H4 (cell line): ENCODE results near the gene ASH1L. TPM values are rescaled to one million over a fixed set of nuclear protein-coding genes. Genes with fewer than 3 reads are reported as not detected.

Experiments
- DNase-seq: peaks from one replicate; pipeline ENCODE4 v3.0.0-alpha.2; 2015; ENCODE audit warnings: low spot score
- total RNA-seq: library from RNA; depleted of rRNA; stranded (reverse); fragments of >200 nt; shearing (Covaris generic); gene quantifications from 2 replicates; pipeline ENCODE4 v1.2.3, GENCODE V29; 2014

ASH1L gene
- total RNA-seq, 1 experiment from 2014 or later, result 11.8 TPM

DNA sequence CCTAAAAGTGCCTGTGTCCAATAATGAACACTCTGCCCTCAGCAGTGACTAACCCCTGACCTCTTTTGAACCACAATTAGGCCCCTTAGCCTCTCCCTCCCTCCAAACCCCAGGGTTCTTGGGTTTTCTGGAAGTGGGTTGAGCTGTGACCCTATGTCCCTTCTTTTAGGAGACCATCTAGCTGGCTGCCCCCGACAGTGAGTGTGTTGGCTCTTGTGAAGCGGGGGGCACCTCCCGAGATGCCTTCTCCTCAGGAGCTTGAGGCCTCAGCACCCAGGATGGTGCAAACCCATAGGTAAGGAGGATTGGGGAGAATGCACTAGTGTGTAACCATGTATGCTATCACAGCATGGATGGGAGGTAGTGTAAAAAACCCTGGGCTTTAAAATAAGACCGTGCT, 234.6 kb downstream of the ASH1L start:
- DNase-seq, result no peak

- DNase-seq, result no peak
Measured at GRCh38 chr1:155326631-155327037, 236.0 kb downstream of the ASH1L start.

DNA sequence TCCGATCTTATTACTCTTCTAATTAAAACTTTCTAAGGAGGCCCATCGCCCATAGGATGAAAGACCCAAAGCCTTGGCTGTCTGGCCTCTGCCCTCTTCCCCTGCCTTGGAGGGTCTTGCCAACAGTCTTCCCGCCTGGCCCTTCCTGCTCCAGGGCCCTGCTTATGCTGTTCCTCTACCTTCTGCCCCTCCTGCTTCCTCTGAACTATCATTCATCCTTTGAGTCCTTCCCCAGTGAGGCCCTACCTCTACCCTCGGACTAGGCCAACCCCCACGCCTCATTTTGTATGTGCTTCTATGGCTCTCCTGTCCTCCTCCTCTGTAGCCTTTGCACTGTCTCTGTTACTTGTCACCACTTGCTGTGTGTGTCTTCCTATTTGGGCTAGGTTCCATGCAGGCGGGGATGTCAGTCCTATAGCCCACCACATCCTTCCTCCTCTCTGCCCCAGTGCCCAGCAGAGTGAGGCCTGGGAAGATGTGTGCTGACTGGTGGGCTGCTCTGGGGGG, 236.5 kb downstream of the ASH1L start:
- no peak for DNase-seq

GRCh38 chr1:155325603-155325893, 237.1 kb downstream of the ASH1L start:
- DNase-seq, result no peak

DNA sequence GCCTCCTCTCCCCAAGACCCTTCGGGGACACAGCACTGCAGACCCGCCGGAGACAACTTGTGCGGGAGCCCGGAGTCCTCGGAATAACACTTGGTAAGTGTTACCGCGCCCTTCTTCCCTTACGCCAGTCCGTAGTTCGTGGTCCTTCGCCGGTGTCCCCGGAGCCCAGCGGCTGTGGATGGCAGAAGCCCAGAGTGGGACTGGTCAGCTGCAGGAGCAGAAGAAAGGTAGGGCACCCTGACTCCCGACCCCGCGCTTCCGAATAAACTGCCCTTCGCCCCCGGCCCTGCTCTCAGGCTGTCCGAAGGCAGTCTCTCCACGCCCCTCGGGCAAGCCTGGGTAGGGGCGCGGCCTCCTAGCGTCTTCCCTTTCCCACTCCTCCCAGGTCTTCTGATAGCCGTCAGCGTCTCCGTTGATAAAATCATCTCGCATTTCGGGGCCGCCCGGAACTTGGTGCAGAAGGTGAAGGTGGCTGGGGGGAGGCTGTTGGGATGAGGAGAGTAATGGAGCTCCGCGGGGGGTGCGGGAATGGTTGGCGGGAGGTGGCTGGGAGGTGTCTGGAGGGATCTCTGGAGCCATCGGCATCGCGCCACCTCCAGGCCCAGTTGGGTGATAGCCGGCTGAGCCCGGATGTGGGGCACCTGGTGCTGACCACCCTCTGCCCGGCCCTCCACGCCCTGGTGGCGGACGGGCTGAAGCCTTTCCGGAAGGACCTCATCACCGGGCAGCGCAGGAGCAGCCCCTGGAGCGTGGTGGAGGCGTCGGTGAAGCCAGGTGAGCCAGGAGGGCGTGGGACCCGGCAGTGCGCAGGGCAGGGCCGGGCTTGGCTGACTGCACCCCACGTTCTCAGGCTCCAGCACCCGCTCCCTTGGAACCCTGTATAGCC, 237.6 kb downstream of the ASH1L start:
- DNase-seq, result peak; percentile 58

DNA sequence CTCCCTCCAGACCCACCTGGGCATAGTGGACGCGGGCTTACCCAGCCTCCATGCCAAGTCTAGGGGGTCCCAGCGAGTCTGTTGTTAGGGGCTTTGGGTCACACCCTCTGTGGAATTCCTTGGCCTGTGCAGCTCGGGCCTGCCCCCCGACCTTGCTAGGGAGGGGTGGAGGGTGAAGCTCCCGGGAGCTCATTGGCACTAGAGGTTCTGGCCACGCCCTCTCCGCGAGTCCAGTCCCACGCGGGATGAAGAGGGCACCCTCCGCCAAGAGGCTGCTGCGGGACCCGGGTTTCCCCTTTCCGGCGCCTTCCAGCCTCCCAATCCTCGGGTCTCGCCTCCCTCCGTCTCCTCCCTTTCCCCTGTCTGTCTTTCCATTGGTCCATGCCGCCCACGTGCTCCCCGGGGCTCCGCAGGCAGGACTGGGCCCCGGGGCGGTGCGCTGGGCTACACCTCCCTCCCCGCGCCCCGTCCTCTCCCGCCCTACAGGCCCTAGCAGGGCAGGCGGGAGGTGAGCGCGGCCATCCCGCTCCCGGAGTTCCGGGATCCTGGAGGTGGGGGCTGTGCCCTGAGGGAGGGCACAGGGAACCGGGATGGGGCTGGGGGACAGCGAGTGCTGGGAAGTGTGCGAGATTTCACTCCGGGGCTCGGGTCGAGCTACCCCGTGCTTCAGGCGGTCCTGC, 238.4 kb downstream of the ASH1L start:
- peak; percentile 97 for DNase-seq

DNA sequence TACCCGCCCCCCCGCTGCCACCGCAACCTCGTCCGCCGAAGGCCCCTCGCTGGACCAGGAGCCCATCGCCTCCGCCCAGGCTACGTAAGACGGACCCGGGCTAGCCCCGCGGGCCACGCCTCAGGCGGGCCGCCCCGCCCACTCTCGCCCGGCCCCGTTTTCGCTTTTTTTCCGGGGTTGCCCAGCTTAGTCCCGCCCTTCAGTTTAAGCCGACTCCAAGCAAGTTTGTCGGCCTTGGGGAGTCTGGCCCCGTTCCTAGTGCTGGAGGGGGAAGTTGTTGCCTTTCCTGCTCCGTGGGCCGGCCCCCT, 238.9 kb downstream of the ASH1L start:
- peak; percentile 85 for DNase-seq

GRCh38 chr1:155322953-155323728, 239.5 kb downstream of the ASH1L start:
- peak; percentile 94 for DNase-seq

GRCh38 chr1:155322571-155322952, 240.0 kb downstream of the ASH1L start:
- DNase-seq, result no peak

GRCh38 chr1:155321639-155322503, 240.7 kb downstream of the ASH1L start:
- DNase-seq, result no peak

GRCh38 chr1:155320661-155321617, 241.7 kb downstream of the ASH1L start, which contains the start of gene RUSC1:
TSS of gene RUSC1 (plus strand) at chr1:155320894. CDS start at chr1:155321774, 880 bp downstream.
- no peak for DNase-seq

- DNase-seq, result no peak
Measured at GRCh38 chr1:155320252-155320651, 242.4 kb downstream of the ASH1L start.

DNA sequence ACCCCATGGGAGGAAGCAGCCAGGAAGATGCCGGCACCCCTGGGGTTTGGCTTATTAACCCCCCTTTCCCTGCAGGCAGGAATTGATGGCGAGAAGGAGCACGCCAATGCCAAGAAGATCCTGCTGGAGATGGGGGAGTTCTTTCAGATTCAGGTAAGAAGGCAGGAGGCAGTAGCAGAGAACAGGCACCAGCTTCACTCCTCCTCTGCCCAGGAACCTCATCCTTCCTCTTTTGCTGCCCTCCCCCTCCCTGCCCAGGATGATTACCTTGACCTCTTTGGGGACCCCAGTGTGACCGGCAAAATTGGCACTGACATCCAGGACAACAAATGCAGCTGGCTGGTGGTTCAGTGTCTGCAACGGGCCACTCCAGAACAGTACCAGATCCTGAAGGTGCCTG, 243.1 kb downstream of the ASH1L start:
- no peak for DNase-seq

- DNase-seq, result no peak
Measured at GRCh38 chr1:155318082-155318481, 244.5 kb downstream of the ASH1L start.

GRCh38 chr1:155316922-155317321, 245.7 kb downstream of the ASH1L start:
- DNase-seq, result no peak

DNA sequence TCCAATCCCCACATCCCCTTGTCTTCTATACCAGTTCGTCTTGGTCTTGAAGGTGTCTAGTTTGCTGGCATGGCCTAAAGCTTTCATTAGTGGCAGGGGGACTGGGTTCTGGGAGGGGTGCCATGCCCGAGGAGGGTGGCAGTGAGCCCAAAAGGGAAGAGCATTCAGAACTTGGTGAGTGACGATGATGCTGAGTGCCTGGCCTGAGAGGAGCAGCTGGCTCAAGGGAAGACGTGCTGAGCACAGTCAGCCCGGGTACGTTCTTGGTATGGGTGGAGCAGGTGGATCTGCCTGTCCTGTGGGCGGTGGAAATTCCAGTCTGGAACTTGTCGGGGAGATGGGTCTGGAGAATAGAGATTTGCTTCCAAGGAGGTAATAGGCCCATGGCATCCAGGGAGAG, 249.3 kb downstream of the ASH1L start:
- DNase-seq, result no peak

DNA sequence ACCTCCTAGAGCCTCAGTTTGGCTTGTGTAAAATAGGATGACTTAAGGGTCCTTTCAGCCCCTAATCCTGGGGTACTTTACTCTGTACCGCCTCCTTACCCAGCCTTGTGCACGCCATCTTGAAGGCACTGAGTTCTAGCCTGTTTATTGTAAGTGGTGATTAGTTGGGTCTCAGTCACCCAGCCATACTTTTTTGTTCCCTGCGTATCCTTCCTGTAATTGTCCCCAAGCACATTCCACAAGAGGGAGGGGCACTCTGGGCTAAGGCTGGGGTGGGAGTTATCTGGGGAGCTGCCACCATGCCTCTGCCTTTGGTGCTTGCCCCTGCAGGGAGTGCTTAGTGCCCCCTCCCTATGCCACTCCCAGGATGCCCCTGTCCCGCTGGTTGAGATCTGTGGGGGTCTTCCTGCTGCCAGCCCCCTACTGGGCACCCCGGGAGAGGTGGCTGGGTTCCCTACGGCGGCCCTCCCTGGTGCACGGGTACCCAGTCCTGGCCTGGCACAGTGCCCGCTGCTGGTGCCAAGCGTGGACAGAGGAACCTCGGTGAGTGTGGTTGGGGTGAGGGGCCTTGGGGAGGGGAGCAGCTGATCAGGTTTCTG, 253.1 kb downstream of the ASH1L start:
- no peak for DNase-seq

- DNase-seq, result peak; percentile 100
Measured at GRCh38 chr1:155308493-155309422, 253.8 kb downstream of the ASH1L start, which contains the start of gene FDPS. TSS of gene FDPS (plus strand) at chr1:155308866. CDS start at chr1:155309790, 924 bp downstream.
